Mesothelial cell of epicardium (in vitro differentiated cells): ENCODE data around the gene KLHDC10. TPM values are rescaled to one million over a fixed set of nuclear protein-coding genes. Genes with fewer than 3 reads are reported as not detected.
A peak's percentile ranks its signal among the peaks of the same experiment; 100 is the strongest.

Experiments
- DNase-seq, 2 experiments: peaks; one replicate each; pipeline ENCODE4 v3.0.0; 2021; ENCODE audit warnings: low spot score in 2 of 2; ENCODE audit not compliant: unreplicated experiment in 2 of 2
- H3K27ac Mint-ChIP-seq: 2 replicates; pipeline ENCODE4 v1.8.0; 2021; ENCODE audit warnings: mixed read lengths
- H3K27me3 Mint-ChIP-seq: 2 replicates; pipeline ENCODE4 v1.8.0; 2021; ENCODE audit warnings: low read depth, mixed read lengths
- H3K36me3 Mint-ChIP-seq: 2 replicates; pipeline ENCODE4 v1.8.0; 2021; ENCODE audit warnings: mixed read lengths
- H3K4me1 Mint-ChIP-seq: 2 replicates; pipeline ENCODE4 v1.8.0; 2021; ENCODE audit warnings: mixed read lengths
- H3K4me3 Mint-ChIP-seq: 2 replicates; pipeline ENCODE4 v1.8.0; 2021; ENCODE audit warnings: mild to moderate bottlenecking, moderate library complexity, mixed read lengths
- H3K9me3 Mint-ChIP-seq: 2 replicates; pipeline ENCODE4 v1.8.0; 2021; ENCODE audit warnings: mixed read lengths
- total RNA-seq: library from RNA; stranded (reverse); gene quantifications from 3 replicates; pipeline ENCODE4 v1.2.1, GENCODE V29; 2021
- TF ChIP-seq, protein P1 (sequence below): fragments of 200-600 bp; sonication (generic); IDR thresholded peaks from one replicate; pipeline ENCODE4 v1.5.0; 2021; ENCODE audit warnings: antibody characterized with exemption; ENCODE audit not compliant: unreplicated experiment

Gene KLHDC10
- total RNA-seq, 1 donor from 2014 or later = 45.9 TPM

DNA sequence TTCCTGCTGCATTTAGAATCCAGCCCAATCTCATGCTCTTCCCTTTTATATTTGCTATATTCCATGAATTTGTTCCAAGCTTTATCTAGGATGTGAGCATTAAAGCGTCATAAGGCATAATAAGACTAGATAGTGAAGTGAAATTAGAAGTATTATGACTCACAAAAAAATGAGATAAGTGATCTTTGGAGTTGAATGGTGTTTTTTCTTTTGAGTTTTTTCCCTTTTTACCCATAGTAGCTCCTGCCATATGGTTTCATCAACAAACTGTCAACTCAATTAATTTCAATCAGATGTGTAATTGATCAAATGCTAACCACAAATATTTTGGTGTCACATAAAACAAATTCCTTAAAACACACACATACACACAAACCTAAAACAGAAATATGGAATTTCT, 17.0 kb downstream of the KLHDC10 start:
- TF ChIP-seq, protein P1, sequence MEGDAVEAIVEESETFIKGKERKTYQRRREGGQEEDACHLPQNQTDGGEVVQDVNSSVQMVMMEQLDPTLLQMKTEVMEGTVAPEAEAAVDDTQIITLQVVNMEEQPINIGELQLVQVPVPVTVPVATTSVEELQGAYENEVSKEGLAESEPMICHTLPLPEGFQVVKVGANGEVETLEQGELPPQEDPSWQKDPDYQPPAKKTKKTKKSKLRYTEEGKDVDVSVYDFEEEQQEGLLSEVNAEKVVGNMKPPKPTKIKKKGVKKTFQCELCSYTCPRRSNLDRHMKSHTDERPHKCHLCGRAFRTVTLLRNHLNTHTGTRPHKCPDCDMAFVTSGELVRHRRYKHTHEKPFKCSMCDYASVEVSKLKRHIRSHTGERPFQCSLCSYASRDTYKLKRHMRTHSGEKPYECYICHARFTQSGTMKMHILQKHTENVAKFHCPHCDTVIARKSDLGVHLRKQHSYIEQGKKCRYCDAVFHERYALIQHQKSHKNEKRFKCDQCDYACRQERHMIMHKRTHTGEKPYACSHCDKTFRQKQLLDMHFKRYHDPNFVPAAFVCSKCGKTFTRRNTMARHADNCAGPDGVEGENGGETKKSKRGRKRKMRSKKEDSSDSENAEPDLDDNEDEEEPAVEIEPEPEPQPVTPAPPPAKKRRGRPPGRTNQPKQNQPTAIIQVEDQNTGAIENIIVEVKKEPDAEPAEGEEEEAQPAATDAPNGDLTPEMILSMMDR = no peak
- H3K4me3 Mint-ChIP-seq = no peak overlapping the region
- H3K4me1 Mint-ChIP-seq = peaks cover 15% of the 10 kb centered on the region
- no peaks in the 10 kb centered on the region for H3K27me3 Mint-ChIP-seq
- peak overlapping the region; percentile 50 for H3K27ac Mint-ChIP-seq
- H3K36me3 Mint-ChIP-seq = peaks cover 17% of the 10 kb centered on the region
- DNase-seq = no peak
- peaks cover 5% of the 10 kb centered on the region for H3K9me3 Mint-ChIP-seq

DNA sequence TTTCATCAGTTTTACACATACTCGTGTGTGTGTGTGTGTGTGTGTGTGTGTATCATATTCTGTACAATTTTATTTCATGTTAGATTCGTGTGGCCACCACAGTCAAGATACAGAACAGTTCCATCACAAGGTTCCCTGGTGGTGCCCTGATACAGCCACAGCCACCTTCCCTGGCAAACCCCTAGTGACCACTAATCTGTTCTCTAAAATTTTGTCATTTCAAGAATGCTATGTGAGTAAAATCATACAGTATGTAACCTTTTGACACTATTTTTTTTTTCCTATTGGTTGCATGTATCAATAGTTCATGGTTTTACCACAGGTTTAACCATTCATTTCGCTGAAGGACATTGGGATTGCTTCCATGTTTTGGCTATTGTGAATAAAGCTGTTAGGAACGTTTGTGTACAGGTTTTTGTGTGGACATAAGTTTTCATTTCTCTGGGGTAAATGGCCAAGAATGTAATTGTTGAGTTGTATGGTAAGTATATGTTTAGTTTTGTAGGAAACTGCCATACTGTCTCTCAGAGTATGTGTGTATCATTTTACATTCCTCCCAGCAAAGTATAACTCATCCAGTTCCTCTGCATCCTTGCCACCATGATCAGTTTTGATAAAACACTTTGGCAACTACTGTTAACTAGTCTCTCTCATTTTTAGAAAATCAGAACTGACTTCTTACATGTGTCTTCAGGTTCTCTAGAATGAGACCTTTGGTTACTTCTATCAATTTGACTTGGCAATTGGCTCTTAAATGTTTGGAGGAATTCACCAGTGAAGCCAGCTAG, 20.6 kb downstream of the KLHDC10 start:
- H3K9me3 Mint-ChIP-seq = no peaks in the 10 kb centered on the region
- DNase-seq = no peak
- H3K27me3 Mint-ChIP-seq = no peaks in the 10 kb centered on the region
- no peak overlapping the region for H3K4me3 Mint-ChIP-seq
- TF ChIP-seq, protein P1 = no peak
- no peak overlapping the region for H3K27ac Mint-ChIP-seq
- peaks cover 8% of the 10 kb centered on the region for H3K36me3 Mint-ChIP-seq
- peaks cover 20% of the 10 kb centered on the region for H3K4me1 Mint-ChIP-seq

DNA sequence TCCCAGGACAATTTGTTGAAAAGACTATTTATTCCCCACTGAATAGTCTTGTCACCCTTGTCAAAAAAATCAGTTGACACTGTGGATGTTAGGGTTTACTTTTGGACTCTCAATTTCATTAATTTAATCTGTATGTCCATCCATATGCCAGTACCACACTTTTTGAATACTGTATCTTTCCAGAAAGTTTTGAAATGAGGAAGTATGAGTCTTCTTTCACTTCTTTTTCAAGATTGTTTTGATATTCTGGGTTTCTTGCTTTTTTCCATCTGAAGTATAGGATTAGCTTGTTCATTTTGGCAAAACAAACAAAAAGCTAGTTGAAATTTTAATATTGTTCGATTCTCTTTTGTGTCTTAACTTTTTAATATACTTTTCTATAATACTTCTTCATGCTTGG, 21.7 kb downstream of the KLHDC10 start:
- TF ChIP-seq, protein P1 = no peak
- no peak for DNase-seq
- peaks cover 9% of the 10 kb centered on the region for H3K36me3 Mint-ChIP-seq
- H3K4me1 Mint-ChIP-seq = peaks cover 24% of the 10 kb centered on the region
- no peaks in the 10 kb centered on the region for H3K27me3 Mint-ChIP-seq
- no peak overlapping the region for H3K27ac Mint-ChIP-seq
- H3K4me3 Mint-ChIP-seq = no peak overlapping the region
- H3K9me3 Mint-ChIP-seq = no peaks in the 10 kb centered on the region

DNA sequence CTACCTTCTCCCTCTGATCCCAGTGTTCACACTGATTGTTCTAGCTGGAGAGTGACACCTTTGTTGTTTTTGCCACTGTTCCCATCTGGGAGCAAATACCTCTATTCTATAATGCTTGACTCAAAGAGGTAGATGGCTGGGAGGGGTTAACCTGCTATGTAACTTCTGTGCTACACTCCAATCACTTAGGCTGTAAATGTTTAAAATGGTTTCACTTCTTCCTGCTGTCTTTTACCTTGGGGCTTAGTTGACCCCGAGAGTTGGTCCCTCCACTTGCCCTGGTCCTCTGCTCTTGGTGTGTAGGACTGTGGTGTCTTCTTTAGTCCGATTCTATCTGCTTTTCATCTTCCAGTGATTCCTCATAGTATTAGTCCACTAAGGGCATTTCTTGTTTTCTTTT, 22.3 kb downstream of the KLHDC10 start:
- TF ChIP-seq, protein P1 = no peak
- Mint-ChIP-seq H3K4me3 (no peak overlapping the region), H3K36me3 (peaks cover 9% of the 10 kb centered on the region), H3K4me1 (peaks cover 19% of the 10 kb centered on the region), H3K27me3 (no peaks in the 10 kb centered on the region), H3K9me3 (no peaks in the 10 kb centered on the region), H3K27ac (no peak overlapping the region)
- DNase-seq = no peak

DNA sequence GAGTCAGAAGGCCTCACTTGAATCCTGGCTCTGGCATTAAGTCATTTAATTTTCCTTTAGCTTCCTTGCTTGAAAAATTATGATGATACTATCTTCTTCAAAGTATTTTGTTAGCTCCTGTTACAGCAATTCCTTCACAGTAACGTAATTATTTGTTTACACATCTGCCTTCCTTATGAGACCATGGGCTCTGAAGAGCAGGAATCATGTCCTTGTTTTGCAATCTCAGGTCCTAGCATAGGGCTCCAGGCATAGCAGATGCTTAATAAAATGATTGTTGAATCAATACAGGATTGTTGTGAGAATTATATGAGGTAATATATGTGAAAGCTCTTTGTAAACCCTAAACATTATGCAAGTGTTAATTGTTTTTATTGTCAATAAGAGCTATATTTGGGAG, 25.5 kb downstream of the KLHDC10 start:
- Mint-ChIP-seq H3K4me3 (no peak overlapping the region), H3K9me3 (peaks cover 5% of the 10 kb centered on the region), H3K4me1 (peaks cover 19% of the 10 kb centered on the region), H3K36me3 (peaks cover 16% of the 10 kb centered on the region), H3K27ac (peak overlapping the region; percentile 57), H3K27me3 (no peaks in the 10 kb centered on the region)
- TF ChIP-seq, protein P1 = no peak
- DNase-seq = no peak
